Thyroid gland (tissue), 4 donors: ENCODE data around the gene KRT3. TPM values are rescaled to one million over a fixed set of nuclear protein-coding genes. Genes with fewer than 3 reads are reported as not detected.

Source experiments
- DNase-seq, 2 donors: peaks; one replicate each; pipeline ENCODE4 v3.0.0-alpha.2; 2019
- H3K27ac ChIP-seq, 3 donors: fragments of 200-600 bp; sonication (generic); 1 replicate in 2 of 3; 2 replicates in 1 of 3; pipeline ENCODE4 v1.5.1; 2016 to 2019; ENCODE audit warnings: mild to moderate bottlenecking in 1 of 3, moderate library complexity in 1 of 3
- H3K27me3 ChIP-seq: fragments of 200-600 bp; sonication (generic); one replicate; pipeline ENCODE4 v1.5.1; 2019
- H3K36me3 ChIP-seq, 2 donors: fragments of 200-600 bp; sonication (generic); one replicate each; pipeline ENCODE4 v1.5.1; 2016 to 2019
- H3K4me1 ChIP-seq, 2 donors: fragments of 200-600 bp; sonication (generic); one replicate each; pipeline ENCODE4 v1.5.1; 2017 to 2019
- H3K4me3 ChIP-seq, 3 donors: fragments of 200-600 bp; sonication (generic); replicated peaks in 1 of 3; 1 replicate in 2 of 3; 2 replicates in 1 of 3; pipeline ENCODE4 v1.5.1; 2016; ENCODE audit warnings: mild to moderate bottlenecking in 1 of 3
- H3K9me3 ChIP-seq: fragments of 200-600 bp; sonication (generic); one replicate; pipeline ENCODE4 v1.5.1; 2017
- CTCF ChIP-seq, 6 experiments: fragments of 200-600 bp in 3 of 6; fragments of 450-650 bp in 3 of 6; sonication (generic) in 3 of 6; IDR thresholded peaks; one replicate each; pipeline ENCODE4 v1.5.1; 2016 to 2019; ENCODE audit warnings: antibody characterized with exemption in 6 of 6, mild to moderate bottlenecking in 2 of 6, inconsistent platforms in 1 of 6, moderate library complexity in 1 of 6
- POLR2A ChIP-seq, 2 donors: fragments of 450-650 bp; IDR thresholded peaks; one replicate each; pipeline ENCODE4 v1.6.1; 2017; ENCODE audit warnings: antibody characterized with exemption in 2 of 2, mild to moderate bottlenecking in 2 of 2, moderate library complexity in 1 of 2
- WGBS, 2 donors: methylation state at CpG; one replicate each; pipeline ENCODE4 v1.1.5; 2017; 5-methylcytosine and 5-hydroxymethylcytosine counted together
- intact Hi-C: fragments of 100-400 bp; cut with DNase I; formaldehyde crosslinking; loops from one replicate; pipeline ENCODE4 v1.15.1; 2023
- total RNA-seq, 4 donors: library from RNA; depleted of rRNA; stranded (reverse); fragments of >200 nt; gene quantifications; one replicate each; pipeline ENCODE4 v1.2.3, GENCODE V29; 2016

Gene KRT3
- total RNA-seq, 4 donors from 2014 or later: not detected

- no peak for TF ChIP-seq CTCF (IDR thresholded peaks at IDR 0.05)
- no peak for TF ChIP-seq POLR2A (IDR thresholded peaks at IDR 0.05)
- no peaks in the 10 kb centered on the region for H3K9me3 ChIP-seq
- intact Hi-C loops: no loop called here
- no peak for DNase-seq
- H3K27me3 ChIP-seq: no peaks in the 10 kb centered on the region
- H3K27ac ChIP-seq: no peak overlapping the region
- WGBS, 2 donors: 97% methylated on average over 6 to 8 of the region's 15 CpGs
- H3K4me3 ChIP-seq: no peak overlapping the region
- no peaks in the 10 kb centered on the region for H3K36me3 ChIP-seq
- peaks cover 0 to 3% of the 10 kb centered on the region in 2 donors for H3K4me1 ChIP-seq
These were observed 28.0 kb upstream of the KRT3 start for GRCh38 chr12:52823761-52824450.

GRCh38 chr12:52822771-52823510 lies 27.0 kb upstream of the KRT3 start:
- no peaks in the 10 kb centered on the region for H3K36me3 ChIP-seq
- no peak overlapping the region for H3K27ac ChIP-seq
- WGBS, 2 donors: 76 to 81% methylated on average over 16 of the region's 16 CpGs
- H3K4me1 ChIP-seq: peaks cover 0 to 7% of the 10 kb centered on the region in 2 donors
- H3K9me3 ChIP-seq: no peaks in the 10 kb centered on the region
- no peak overlapping the region for H3K4me3 ChIP-seq
- TF ChIP-seq CTCF (IDR thresholded peaks at IDR 0.05) (no peak), POLR2A (IDR thresholded peaks at IDR 0.05) (no peak)
- intact Hi-C loops: no loop called here
- DNase-seq: no peak
- H3K27me3 ChIP-seq: no peaks in the 10 kb centered on the region

GRCh38 chr12:52821826-52822660 lies 26.1 kb upstream of the KRT3 start:
- no peak for TF ChIP-seq CTCF (IDR thresholded peaks at IDR 0.05)
- TF ChIP-seq POLR2A (IDR thresholded peaks at IDR 0.05): no peak
- no peaks in the 10 kb centered on the region for H3K9me3 ChIP-seq
- no peak for DNase-seq
- no peak overlapping the region for H3K4me3 ChIP-seq
- no peaks in the 10 kb centered on the region for H3K36me3 ChIP-seq
- H3K27ac ChIP-seq: no peak overlapping the region
- H3K4me1 ChIP-seq: peaks cover 0 to 7% of the 10 kb centered on the region in 2 donors
- 83 to 89% methylated on average over 5 to 8 of the region's 10 CpGs for WGBS, 2 donors
- intact Hi-C loops: no loop called here
- no peaks in the 10 kb centered on the region for H3K27me3 ChIP-seq

- Histone ChIP-seq H3K27me3 (no peaks in the 10 kb centered on the region), H3K4me1 (peaks cover 0 to 4% of the 10 kb centered on the region in 2 donors), H3K27ac (no peak overlapping the region), H3K36me3 (no peaks in the 10 kb centered on the region), H3K4me3 (no peak overlapping the region), H3K9me3 (no peaks in the 10 kb centered on the region)
- WGBS, 2 donors: 87 to 98% methylated on average over 4 of the region's 4 CpGs
- intact Hi-C loops: no loop called here
- no peak for TF ChIP-seq POLR2A (IDR thresholded peaks at IDR 0.05)
- TF ChIP-seq CTCF (IDR thresholded peaks at IDR 0.05): no peak
- DNase-seq: no peak
These were observed 25.3 kb upstream of the KRT3 start for GRCh38 chr12:52821071-52821730.
